PC-3 (cell line): ENCODE results near the gene CRHR2. TPM values are rescaled to one million over a fixed set of nuclear protein-coding genes. Genes with fewer than 3 reads are reported as not detected.

Experiments
- ATAC-seq: fragments of 200-7000 bp; cut with Tn5 transposase; 2 replicates; pipeline ENCODE4 v1.9.1; 2020; ENCODE audit warnings: mild to moderate bottlenecking, moderate library complexity
- BruUV-seq: library from RNA; stranded (reverse); fragments of 400-500 nt; replicated peaks from 2 replicates; lab custom pipeline; 2021; lab: Mats Ljungman, UMichigan
- CTCF ChIA-PET: fragments of 300-600 bp; sonication (Branson Sonifier 250); formaldehyde crosslinking; loops from one replicate; lab custom pipeline; 2022; ENCODE audit warnings: antibody characterized with exemption; lab: Charles Lee
- POLR2A ChIA-PET: fragments of 300-600 bp; sonication (Branson Sonifier 250); formaldehyde crosslinking; loops from one replicate; lab custom pipeline; 2022; ENCODE audit warnings: antibody characterized with exemption; ENCODE audit not compliant: unreplicated experiment; lab: Charles Lee
- DNase-seq: peaks from one replicate; pipeline ENCODE4 v3.0.0-alpha.2; 2015
- H2AFZ ChIP-seq: fragments of 300-600 bp; sonication (generic); 2 replicates; pipeline ENCODE4 v1.6.0; 2016; ENCODE audit warnings: antibody characterized with exemption, low read length
- H3F3A ChIP-seq: fragments of 300-600 bp; sonication (generic); one replicate; pipeline ENCODE4 v1.6.0; 2017; ENCODE audit warnings: antibody characterized with exemption, low read length, control low read depth, mild to moderate bottlenecking; ENCODE audit not compliant: unreplicated experiment
- H3K27ac ChIP-seq: fragments of 300-600 bp; sonication (generic); 2 replicates; pipeline ENCODE4 v1.5.1; 2016; ENCODE audit warnings: mild to moderate bottlenecking, low read length
- H3K27me3 ChIP-seq: fragments of 300-600 bp; sonication (generic); 2 replicates; pipeline ENCODE4 v1.6.1; 2016; ENCODE audit warnings: low read length, mixed read lengths
- H3K36me3 ChIP-seq: fragments of 300-600 bp; sonication (generic); 2 replicates; pipeline ENCODE4 v1.6.1; 2016; ENCODE audit warnings: low read depth, mixed run types, low read length, mixed read lengths
- H3K4me1 ChIP-seq: fragments of 300-600 bp; sonication (generic); 2 replicates; pipeline ENCODE4 v1.5.1; 2016; ENCODE audit warnings: low read length; ENCODE audit not compliant: insufficient read depth
- H3K4me2 ChIP-seq: fragments of 300-600 bp; sonication (generic); 2 replicates; pipeline ENCODE4 v1.6.0; 2016; ENCODE audit warnings: low read length
- H3K4me3 ChIP-seq: fragments of 300-600 bp; sonication (generic); 2 replicates; pipeline ENCODE4 v1.5.1; 2016; ENCODE audit warnings: mild to moderate bottlenecking, low read length, mixed read lengths
- H3K79me2 ChIP-seq: fragments of 300-600 bp; sonication (generic); 2 replicates; pipeline ENCODE4 v1.6.1; 2017; ENCODE audit warnings: low read length, mixed read lengths
- H3K9ac ChIP-seq: fragments of 300-600 bp; sonication (generic); 2 replicates; pipeline ENCODE4 v1.6.0; 2016; ENCODE audit warnings: mild to moderate bottlenecking, low read length
- H3K9me2 ChIP-seq: fragments of 300-600 bp; sonication (generic); replicated peaks from 2 replicates; pipeline ENCODE4 v1.6.1; 2016; ENCODE audit warnings: mixed run types, low read length, mixed read lengths
- H3K9me3 ChIP-seq: fragments of 300-600 bp; sonication (generic); 2 replicates; pipeline ENCODE4 v1.6.1; 2016; ENCODE audit warnings: low read length, mixed read lengths
- H4K20me1 ChIP-seq: fragments of 300-600 bp; sonication (generic); 2 replicates; pipeline ENCODE4 v1.6.1; 2016; ENCODE audit warnings: low read length, mixed read lengths
- CTCF ChIP-seq: fragments of 300-600 bp; sonication (generic); conservative IDR thresholded peaks from 2 replicates; pipeline ENCODE4 v1.5.1; 2017; ENCODE audit warnings: antibody characterized with exemption, low read depth, mild to moderate bottlenecking, low read length
- EZH2 ChIP-seq: fragments of 300-600 bp; sonication (generic); IDR thresholded peaks from one replicate; pipeline ENCODE4 v1.6.1; 2017; ENCODE audit warnings: antibody characterized with exemption, mild to moderate bottlenecking, low read length; ENCODE audit not compliant: unreplicated experiment
- EZH2phosphoT487 ChIP-seq: fragments of 300-600 bp; sonication (generic); IDR thresholded peaks from 2 replicates; pipeline ENCODE4 v1.6.1; 2018; ENCODE audit warnings: mild to moderate bottlenecking, antibody characterized with exemption, low read length, borderline replicate concordance
- intact Hi-C: fragments of 100-400 bp; cut with micrococcal nuclease; formaldehyde crosslinking; loops from 2 replicates; pipeline ENCODE4 v1.9.0; 2023
- total RNA-seq: library from RNA; depleted of rRNA; stranded (reverse); fragments of >200 nt; gene quantifications from 2 replicates; pipeline ENCODE4 v1.2.3, GENCODE V29; 2014

Gene CRHR2
- total RNA-seq, 1 experiment from 2014 or later = not detected

DNA sequence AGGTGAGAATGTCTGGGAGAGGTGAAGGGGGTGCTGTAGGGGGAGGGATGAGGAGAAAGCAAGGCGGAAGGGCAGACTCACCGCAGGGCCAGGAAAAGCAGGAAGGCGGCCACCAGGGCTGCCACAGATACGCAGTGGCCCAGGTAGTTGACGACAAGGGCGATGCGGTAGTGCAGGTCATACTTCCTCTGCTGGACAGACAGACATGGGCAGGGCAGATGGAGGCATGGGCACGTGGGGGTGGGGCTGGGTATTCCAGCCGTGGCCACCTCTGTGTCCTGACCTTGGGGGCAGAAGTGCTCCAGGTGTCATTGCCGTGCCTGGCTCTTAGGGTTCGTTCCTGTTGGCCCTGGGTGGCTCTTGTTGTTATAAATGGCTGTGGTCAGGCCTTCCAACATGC lies 16.8 kb downstream of the CRHR2 start:
- H3K4me3 ChIP-seq = no peak overlapping the region
- H3K9me2 ChIP-seq = no peaks in the 10 kb centered on the region
- no TSS peak for BruUV-seq
- H3F3A ChIP-seq = no peaks in the 10 kb centered on the region
- H3K79me2 ChIP-seq = no peaks in the 10 kb centered on the region
- intact Hi-C loops = no loop called here
- H4K20me1 ChIP-seq = no peaks in the 10 kb centered on the region
- no peaks in the 10 kb centered on the region for H3K9me3 ChIP-seq
- H3K4me1 ChIP-seq = no peaks in the 10 kb centered on the region
- POLR2A ChIA-PET = no interaction called here
- no peak overlapping the region for H3K27ac ChIP-seq
- CTCF ChIA-PET = no interaction called here
- H3K4me2 ChIP-seq = no peak overlapping the region
- TF ChIP-seq EZH2phosphoT487 (no peak), CTCF (no peak), EZH2 (no peak)
- H3K36me3 ChIP-seq = no peaks in the 10 kb centered on the region
- H3K27me3 ChIP-seq = peaks cover 11% of the 10 kb centered on the region
- ATAC-seq = no peak
- H2AFZ ChIP-seq = no peak overlapping the region
- no peak overlapping the region for H3K9ac ChIP-seq
- no peak for DNase-seq

- Histone ChIP-seq H3K27ac (no peak overlapping the region), H3K4me1 (no peaks in the 10 kb centered on the region), H3K79me2 (no peaks in the 10 kb centered on the region), H3K36me3 (no peaks in the 10 kb centered on the region), H2AFZ (no peak overlapping the region), H3F3A (no peaks in the 10 kb centered on the region), H4K20me1 (no peaks in the 10 kb centered on the region), H3K4me3 (no peak overlapping the region), H3K27me3 (peaks cover 7% of the 10 kb centered on the region), H3K4me2 (no peak overlapping the region), H3K9me2 (no peaks in the 10 kb centered on the region), H3K9me3 (no peaks in the 10 kb centered on the region), H3K9ac (no peak overlapping the region)
- no peak for DNase-seq
- TF ChIP-seq EZH2phosphoT487 (no peak), CTCF (no peak), EZH2 (no peak)
- ChIA-PET CTCF (no interaction called here), POLR2A (no interaction called here)
- intact Hi-C loops = no loop called here
- ATAC-seq = no peak
- no TSS peak for BruUV-seq
These were observed 17.2 kb downstream of the CRHR2 start for GRCh38 chr7:30665043-30665442.

DNA sequence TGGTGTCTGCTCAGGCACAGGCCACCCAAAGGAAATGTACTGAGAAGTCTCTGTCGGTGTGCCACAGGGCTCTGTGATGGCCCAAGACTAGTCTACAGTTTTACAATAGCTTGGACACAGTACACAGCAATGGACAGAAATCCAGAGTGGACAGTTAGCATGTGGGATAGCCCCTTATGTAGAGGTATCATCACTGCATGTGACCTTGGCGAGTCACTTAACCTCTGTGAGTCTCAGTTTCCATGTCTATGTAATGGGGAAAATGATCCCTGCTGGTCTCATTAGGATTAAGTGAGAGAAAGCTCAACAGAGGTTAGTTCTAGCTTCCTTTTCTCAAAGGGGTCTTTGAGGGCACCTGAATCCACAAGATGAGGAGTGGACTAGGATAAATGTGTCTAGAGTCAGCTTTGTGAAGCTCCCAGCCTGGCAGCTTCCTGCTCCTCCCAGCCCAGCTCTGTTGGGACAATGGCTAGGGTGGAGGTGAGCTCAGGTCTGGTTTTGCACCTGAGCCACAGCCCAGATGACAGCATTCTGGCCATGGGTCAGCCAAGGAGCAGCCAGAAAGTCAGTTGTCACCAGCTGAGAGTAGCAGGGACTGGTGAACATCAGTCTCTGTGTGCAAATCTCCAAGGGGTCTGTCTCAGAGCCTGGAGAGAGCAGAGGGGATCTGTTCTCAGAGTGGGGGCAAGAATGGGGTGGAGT lies 17.9 kb downstream of the CRHR2 start:
- Histone ChIP-seq H3K9me3 (no peaks in the 10 kb centered on the region), H3K27ac (no peak overlapping the region), H3K9ac (no peak overlapping the region), H4K20me1 (no peaks in the 10 kb centered on the region), H3F3A (no peaks in the 10 kb centered on the region), H3K4me3 (no peak overlapping the region), H3K27me3 (peaks cover 5% of the 10 kb centered on the region; the same call in 1 of the 2 replicates), H3K9me2 (no peaks in the 10 kb centered on the region), H3K4me2 (no peak overlapping the region), H3K79me2 (no peaks in the 10 kb centered on the region), H3K4me1 (no peaks in the 10 kb centered on the region), H2AFZ (no peak overlapping the region), H3K36me3 (no peaks in the 10 kb centered on the region)
- ChIA-PET POLR2A (no interaction called here), CTCF (no interaction called here)
- no peak for TF ChIP-seq EZH2
- no TSS peak for BruUV-seq
- ATAC-seq (no peak), DNase-seq (no peak)
- intact Hi-C loops = no loop called here
